ENCODE results near the gene FAM180B. TPM values are rescaled to one million over a fixed set of nuclear protein-coding genes. Genes with fewer than 3 reads are reported as not detected.

The FAM180B gene
- total and polyA plus RNA-seq, 4 donors = not detected

DNA sequence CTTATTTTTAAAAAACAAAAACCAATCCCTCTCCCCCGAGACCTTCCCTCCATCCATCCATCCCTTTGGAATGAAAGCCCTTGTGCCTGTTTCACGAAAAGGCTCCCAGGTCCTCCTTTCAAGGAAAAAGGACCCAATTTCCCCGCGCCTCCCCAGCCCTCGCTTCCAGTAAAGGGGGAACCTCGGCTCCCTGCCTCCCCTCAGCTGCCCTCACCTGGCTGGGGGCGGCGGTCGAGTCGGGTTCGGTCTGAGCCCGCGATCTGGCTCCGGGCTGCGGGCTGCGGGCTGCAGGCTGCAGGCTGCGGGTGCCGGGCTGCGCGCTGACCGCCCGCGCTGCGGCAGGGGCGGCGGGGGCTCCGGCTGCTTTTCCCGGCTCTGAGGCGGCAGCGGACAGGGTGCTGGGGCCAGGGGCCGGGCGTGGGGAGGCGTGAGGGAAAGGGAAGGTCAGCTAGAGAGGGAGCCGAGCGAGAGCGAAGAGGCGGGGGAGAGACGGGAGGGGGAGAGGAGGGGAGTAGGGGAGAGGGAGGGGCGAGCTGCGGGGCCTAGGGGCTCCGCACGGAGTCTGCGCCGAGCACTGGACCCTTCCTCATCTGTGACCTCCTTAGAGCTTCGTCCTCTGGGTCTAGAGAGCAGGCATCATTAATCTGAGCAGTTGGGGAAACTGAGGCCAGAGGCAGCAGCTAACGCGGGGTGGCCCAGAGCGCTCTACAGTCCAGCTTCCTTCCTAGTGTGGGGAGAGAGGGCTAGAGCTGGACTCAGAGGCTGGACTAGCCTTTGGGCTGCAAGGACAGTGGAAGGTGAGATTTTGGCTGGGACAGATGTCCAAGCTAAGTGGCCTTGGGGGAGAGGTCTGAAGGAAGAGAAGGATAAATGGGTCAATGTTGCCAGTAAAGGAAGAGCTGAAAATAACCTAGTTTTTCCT is 7.7 kb downstream of the FAM180B start, which contains the start of gene C1QTNF4:
C1QTNF4 (minus strand) TSS at position 478 of the 922 bp plus-strand sequence. CDS start 3,601 bp downstream, outside the sequence.
- H3K4me1 ChIP-seq (ENCODE audit: control insufficient read depth in 4 of 4, insufficient read depth in 4 of 4, low read length in 3 of 4) = peaks cover 0 to 6% (median 2%) of the 10 kb centered on the region in 4 donors
- H3K9ac ChIP-seq (ENCODE audit: low read depth in 1 of 2, low read length in 2 of 2) = no peak within 1 kb of the TSS
- no peaks in the 10 kb centered on the region for H3K36me3 ChIP-seq (ENCODE audit: control insufficient read depth in 4 of 4, insufficient read depth in 3 of 4, low read depth in 1 of 4, low read length in 3 of 4)
- H3K4me3 ChIP-seq (ENCODE audit: low read depth in 1 of 3, low read length in 3 of 3) = peak within 1 kb of the TSS in 1 of 3 donors; percentile 33
- 5% methylated on average over 48 of the region's 48 CpGs for WGBS
- H3K27ac ChIP-seq (ENCODE audit: low read depth in 1 of 2, low read length in 2 of 2) = no peak within 1 kb of the TSS
- H3K9me3 ChIP-seq (ENCODE audit: control insufficient read depth in 4 of 4, low read length in 3 of 4) = peaks cover 0 to 7% (median 1%) of the 10 kb centered on the region in 4 donors
- no peak for DNase-seq (ENCODE audit: low spot score)
- TF ChIP-seq SP1 (IDR thresholded peaks at IDR 0.05) (no peak), HNF4G (IDR thresholded peaks at IDR 0.05) (no peak), TAF1 (conservative IDR thresholded peaks at IDR 0.05) (no peak), RAD21 (IDR thresholded peaks at IDR 0.05) (no peak), HNF4A (conservative IDR thresholded peaks at IDR 0.05) (no peak), GABPA (IDR thresholded peaks at IDR 0.05 in 1 of 2, conservative IDR thresholded peaks at IDR 0.05 in 1 of 2) (no peak), YY1 (IDR thresholded peaks at IDR 0.05) (no peak), JUND (IDR thresholded peaks at IDR 0.05) (no peak), EGR1 (IDR thresholded peaks at IDR 0.05; ENCODE audit: low read depth in 2 of 2) (no peak), FOXA1 (IDR thresholded peaks at IDR 0.05) (no peak), FOXA2 (IDR thresholded peaks at IDR 0.05) (no peak), RXRA (IDR thresholded peaks at IDR 0.05) (no peak)
- TF ChIP-seq, protein P1, sequence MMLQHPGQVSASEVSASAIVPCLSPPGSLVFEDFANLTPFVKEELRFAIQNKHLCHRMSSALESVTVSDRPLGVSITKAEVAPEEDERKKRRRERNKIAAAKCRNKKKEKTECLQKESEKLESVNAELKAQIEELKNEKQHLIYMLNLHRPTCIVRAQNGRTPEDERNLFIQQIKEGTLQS (IDR thresholded peaks at IDR 0.05) = no peak
- TF ChIP-seq, protein P2, sequence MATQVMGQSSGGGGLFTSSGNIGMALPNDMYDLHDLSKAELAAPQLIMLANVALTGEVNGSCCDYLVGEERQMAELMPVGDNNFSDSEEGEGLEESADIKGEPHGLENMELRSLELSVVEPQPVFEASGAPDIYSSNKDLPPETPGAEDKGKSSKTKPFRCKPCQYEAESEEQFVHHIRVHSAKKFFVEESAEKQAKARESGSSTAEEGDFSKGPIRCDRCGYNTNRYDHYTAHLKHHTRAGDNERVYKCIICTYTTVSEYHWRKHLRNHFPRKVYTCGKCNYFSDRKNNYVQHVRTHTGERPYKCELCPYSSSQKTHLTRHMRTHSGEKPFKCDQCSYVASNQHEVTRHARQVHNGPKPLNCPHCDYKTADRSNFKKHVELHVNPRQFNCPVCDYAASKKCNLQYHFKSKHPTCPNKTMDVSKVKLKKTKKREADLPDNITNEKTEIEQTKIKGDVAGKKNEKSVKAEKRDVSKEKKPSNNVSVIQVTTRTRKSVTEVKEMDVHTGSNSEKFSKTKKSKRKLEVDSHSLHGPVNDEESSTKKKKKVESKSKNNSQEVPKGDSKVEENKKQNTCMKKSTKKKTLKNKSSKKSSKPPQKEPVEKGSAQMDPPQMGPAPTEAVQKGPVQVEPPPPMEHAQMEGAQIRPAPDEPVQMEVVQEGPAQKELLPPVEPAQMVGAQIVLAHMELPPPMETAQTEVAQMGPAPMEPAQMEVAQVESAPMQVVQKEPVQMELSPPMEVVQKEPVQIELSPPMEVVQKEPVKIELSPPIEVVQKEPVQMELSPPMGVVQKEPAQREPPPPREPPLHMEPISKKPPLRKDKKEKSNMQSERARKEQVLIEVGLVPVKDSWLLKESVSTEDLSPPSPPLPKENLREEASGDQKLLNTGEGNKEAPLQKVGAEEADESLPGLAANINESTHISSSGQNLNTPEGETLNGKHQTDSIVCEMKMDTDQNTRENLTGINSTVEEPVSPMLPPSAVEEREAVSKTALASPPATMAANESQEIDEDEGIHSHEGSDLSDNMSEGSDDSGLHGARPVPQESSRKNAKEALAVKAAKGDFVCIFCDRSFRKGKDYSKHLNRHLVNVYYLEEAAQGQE (IDR thresholded peaks at IDR 0.05) = no peak
- H3K27me3 ChIP-seq (ENCODE audit: control insufficient read depth in 4 of 4, insufficient read depth in 4 of 4, low read length in 3 of 4) = peaks cover 0 to 7% (median 2%) of the 10 kb centered on the region in 4 donors

DNA sequence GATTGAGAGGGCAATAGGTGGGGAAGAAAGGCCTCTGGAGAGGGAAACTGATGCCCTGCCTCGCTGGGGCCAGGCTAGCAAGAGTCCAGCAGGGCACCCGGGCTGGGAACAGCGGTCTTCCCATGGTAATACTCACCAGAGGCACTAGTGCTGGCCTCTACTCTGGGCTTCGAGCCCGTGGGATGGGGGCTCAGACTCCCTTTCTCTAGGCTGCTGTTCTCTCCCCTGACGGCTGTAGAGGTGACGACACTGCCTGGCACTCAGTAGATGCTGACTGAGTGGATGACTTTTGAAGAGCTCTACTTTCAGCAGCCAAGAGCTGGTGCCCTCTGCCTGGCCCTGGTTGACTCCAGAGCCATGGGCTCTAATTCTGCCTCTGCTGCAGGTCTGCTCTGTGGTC is 8.6 kb downstream of the FAM180B start:
- Histone ChIP-seq H3K36me3 (ENCODE audit: control insufficient read depth in 4 of 4, insufficient read depth in 3 of 4, low read depth in 1 of 4, low read length in 3 of 4) (no peaks in the 10 kb centered on the region), H3K9me3 (ENCODE audit: control insufficient read depth in 4 of 4, low read length in 3 of 4) (peaks cover 0 to 4% (median under 1%) of the 10 kb centered on the region in 4 donors), H3K4me1 (ENCODE audit: control insufficient read depth in 4 of 4, insufficient read depth in 4 of 4, low read length in 3 of 4) (peaks cover 0 to 6% (median 2%) of the 10 kb centered on the region in 4 donors), H3K27ac (ENCODE audit: low read depth in 1 of 2, low read length in 2 of 2) (no peak overlapping the region), H3K4me3 (ENCODE audit: low read depth in 1 of 3, low read length in 3 of 3) (no peak overlapping the region), H3K27me3 (ENCODE audit: control insufficient read depth in 4 of 4, insufficient read depth in 4 of 4, low read length in 3 of 4) (peaks cover 0 to 7% (median 2%) of the 10 kb centered on the region in 4 donors), H3K9ac (ENCODE audit: low read depth in 1 of 2, low read length in 2 of 2) (no peak overlapping the region)
- TF ChIP-seq NR2F2 (IDR thresholded peaks at IDR 0.05) = no peak
- TF ChIP-seq FOXA1 (IDR thresholded peaks at IDR 0.05) = no peak
- TF ChIP-seq, protein P2 (IDR thresholded peaks at IDR 0.05) = no peak
- TF ChIP-seq TAF1 (conservative IDR thresholded peaks at IDR 0.05) = no peak
- TF ChIP-seq FOXA2 (IDR thresholded peaks at IDR 0.05) = no peak
- TF ChIP-seq GABPA (IDR thresholded peaks at IDR 0.05 in 1 of 2, conservative IDR thresholded peaks at IDR 0.05 in 1 of 2) = no peak
- TF ChIP-seq, protein P1 (IDR thresholded peaks at IDR 0.05) = no peak
- TF ChIP-seq JUND (IDR thresholded peaks at IDR 0.05) = no peak
- no peak for TF ChIP-seq HNF4G (IDR thresholded peaks at IDR 0.05)
- TF ChIP-seq, protein P3, sequence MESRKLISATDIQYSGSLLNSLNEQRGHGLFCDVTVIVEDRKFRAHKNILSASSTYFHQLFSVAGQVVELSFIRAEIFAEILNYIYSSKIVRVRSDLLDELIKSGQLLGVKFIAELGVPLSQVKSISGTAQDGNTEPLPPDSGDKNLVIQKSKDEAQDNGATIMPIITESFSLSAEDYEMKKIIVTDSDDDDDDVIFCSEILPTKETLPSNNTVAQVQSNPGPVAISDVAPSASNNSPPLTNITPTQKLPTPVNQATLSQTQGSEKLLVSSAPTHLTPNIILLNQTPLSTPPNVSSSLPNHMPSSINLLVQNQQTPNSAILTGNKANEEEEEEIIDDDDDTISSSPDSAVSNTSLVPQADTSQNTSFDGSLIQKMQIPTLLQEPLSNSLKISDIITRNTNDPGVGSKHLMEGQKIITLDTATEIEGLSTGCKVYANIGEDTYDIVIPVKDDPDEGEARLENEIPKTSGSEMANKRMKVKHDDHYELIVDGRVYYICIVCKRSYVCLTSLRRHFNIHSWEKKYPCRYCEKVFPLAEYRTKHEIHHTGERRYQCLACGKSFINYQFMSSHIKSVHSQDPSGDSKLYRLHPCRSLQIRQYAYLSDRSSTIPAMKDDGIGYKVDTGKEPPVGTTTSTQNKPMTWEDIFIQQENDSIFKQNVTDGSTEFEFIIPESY (IDR thresholded peaks at IDR 0.05) = no peak
- 60% methylated on average over 7 of the region's 7 CpGs for WGBS
- no peak for DNase-seq (ENCODE audit: low spot score)
